OCI-LY3 (cell line): Measurements from ENCODE around the gene MED15.

Experiments
- EZH2phosphoT487 ChIP-seq: fragments of 200-600 bp; shearing (Covaris generic); IDR thresholded peaks from 2 replicates; pipeline ENCODE4 v1.6.1; 2018; ENCODE audit warnings: antibody characterized with exemption, mixed run types, low read depth
- TF ChIP-seq, protein P1 (sequence below): fragments of 200-600, 300-600 bp; sonication (generic); IDR thresholded peaks from 2 replicates; pipeline ENCODE4 v1.5.1; 2014; ENCODE audit warnings: antibody characterized with exemption, low read length, low read depth

DNA sequence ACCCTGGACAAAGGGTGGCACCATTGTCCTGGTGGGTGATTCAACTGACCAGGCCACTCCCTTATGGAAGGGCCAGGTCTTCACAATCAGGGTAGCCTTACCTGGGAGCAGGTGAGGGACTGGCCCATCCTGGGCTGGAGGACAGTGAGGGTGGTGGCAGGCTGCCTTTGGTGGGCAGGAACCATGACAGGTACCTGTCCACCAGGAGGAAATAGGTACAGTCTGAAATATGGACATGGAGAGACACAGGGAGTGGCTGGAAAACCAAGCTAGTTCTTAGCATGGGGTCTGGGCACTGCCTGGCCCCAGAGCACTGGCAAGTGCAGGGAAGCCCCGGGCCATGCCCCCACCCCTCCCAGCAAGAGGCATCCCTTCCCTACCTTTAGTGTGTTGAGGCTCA is 113.8 kb downstream of the MED15 start:
- TF ChIP-seq, protein P1, sequence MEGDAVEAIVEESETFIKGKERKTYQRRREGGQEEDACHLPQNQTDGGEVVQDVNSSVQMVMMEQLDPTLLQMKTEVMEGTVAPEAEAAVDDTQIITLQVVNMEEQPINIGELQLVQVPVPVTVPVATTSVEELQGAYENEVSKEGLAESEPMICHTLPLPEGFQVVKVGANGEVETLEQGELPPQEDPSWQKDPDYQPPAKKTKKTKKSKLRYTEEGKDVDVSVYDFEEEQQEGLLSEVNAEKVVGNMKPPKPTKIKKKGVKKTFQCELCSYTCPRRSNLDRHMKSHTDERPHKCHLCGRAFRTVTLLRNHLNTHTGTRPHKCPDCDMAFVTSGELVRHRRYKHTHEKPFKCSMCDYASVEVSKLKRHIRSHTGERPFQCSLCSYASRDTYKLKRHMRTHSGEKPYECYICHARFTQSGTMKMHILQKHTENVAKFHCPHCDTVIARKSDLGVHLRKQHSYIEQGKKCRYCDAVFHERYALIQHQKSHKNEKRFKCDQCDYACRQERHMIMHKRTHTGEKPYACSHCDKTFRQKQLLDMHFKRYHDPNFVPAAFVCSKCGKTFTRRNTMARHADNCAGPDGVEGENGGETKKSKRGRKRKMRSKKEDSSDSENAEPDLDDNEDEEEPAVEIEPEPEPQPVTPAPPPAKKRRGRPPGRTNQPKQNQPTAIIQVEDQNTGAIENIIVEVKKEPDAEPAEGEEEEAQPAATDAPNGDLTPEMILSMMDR: no peak
- TF ChIP-seq EZH2phosphoT487: no peak
